ENCODE measurements around the gene CRYBA4.

- TF ChIP-seq, protein P1, sequence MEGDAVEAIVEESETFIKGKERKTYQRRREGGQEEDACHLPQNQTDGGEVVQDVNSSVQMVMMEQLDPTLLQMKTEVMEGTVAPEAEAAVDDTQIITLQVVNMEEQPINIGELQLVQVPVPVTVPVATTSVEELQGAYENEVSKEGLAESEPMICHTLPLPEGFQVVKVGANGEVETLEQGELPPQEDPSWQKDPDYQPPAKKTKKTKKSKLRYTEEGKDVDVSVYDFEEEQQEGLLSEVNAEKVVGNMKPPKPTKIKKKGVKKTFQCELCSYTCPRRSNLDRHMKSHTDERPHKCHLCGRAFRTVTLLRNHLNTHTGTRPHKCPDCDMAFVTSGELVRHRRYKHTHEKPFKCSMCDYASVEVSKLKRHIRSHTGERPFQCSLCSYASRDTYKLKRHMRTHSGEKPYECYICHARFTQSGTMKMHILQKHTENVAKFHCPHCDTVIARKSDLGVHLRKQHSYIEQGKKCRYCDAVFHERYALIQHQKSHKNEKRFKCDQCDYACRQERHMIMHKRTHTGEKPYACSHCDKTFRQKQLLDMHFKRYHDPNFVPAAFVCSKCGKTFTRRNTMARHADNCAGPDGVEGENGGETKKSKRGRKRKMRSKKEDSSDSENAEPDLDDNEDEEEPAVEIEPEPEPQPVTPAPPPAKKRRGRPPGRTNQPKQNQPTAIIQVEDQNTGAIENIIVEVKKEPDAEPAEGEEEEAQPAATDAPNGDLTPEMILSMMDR (IDR thresholded peaks at IDR 0.05), result no peak
- no peak for TF ChIP-seq EP300 (IDR thresholded peaks at IDR 0.05)
These were observed 14.5 kb downstream of the CRYBA4 start for GRCh38 chr22:26636296-26636695.
